ENCODE data around the gene TANK. TPM values are rescaled to one million over a fixed set of nuclear protein-coding genes. Genes with fewer than 3 reads are reported as not detected.

Gene TANK
- total and polyA plus RNA-seq, 2 donors from 2014 or later: 21.2 to 56.1 TPM

- no peak for DNase-seq
- Histone ChIP-seq H3K27ac (ENCODE audit: low read depth in 2 of 2, low read length in 2 of 2) (no peak overlapping the region), H3K27me3 (ENCODE audit: control insufficient read depth, insufficient read depth, low read length) (no peaks in the 10 kb centered on the region), H3K9me3 (ENCODE audit: control insufficient read depth in 2 of 3, insufficient read depth in 1 of 3, low read length in 3 of 3) (no peaks in the 10 kb centered on the region), H3K9ac (ENCODE audit: low read length in 3 of 3) (no peak overlapping the region), H3K36me3 (ENCODE audit: control insufficient read depth in 2 of 3, insufficient read depth in 3 of 3, low read length in 3 of 3) (no peaks in the 10 kb centered on the region), H3K4me3 (ENCODE audit: low read length in 3 of 3) (no peak overlapping the region), H3K4me1 (ENCODE audit: control insufficient read depth in 2 of 3, insufficient read depth in 2 of 3, low read depth in 1 of 3, low read length in 3 of 3) (no peaks in the 10 kb centered on the region)
- no peak for TF ChIP-seq CTCF (IDR thresholded peaks at IDR 0.05; ENCODE audit: borderline replicate concordance, extremely low read depth, insufficient read depth)
- FAIRE-seq: no peak
- intact Hi-C loops (cut with DNase I): no loop called here
These were observed 123.7 kb downstream of the TANK start for GRCh38 chr2:161283926-161284325.

Other genes with a start within 250 kb of the TANK start
- gene PSMD14, start 148.0 kb downstream of the TANK start, total RNA-seq: 41.0 TPM
- gene PSMD14, start 148.0 kb downstream of the TANK start, polyA plus RNA-seq (ENCODE audit: insufficient read depth, low read depth, low replicate concordance): 55.8 TPM

Measured in kidney (tissue), 14 donors.